ENCODE measurements around the gene SEC14L6. TPM values are rescaled to one million over a fixed set of nuclear protein-coding genes. Genes with fewer than 3 reads are reported as not detected.

SEC14L6 gene
- total RNA-seq, 2 donors from 2014 or later = not detected

- Mint-ChIP-seq H3K4me3 (no peak overlapping the region), H3K27me3 (peaks cover 0 to 3% of the 10 kb centered on the region in 2 donors), H3K9me3 (no peaks in the 10 kb centered on the region), H3K36me3 (no peaks in the 10 kb centered on the region), H3K4me1 (ENCODE audit: low read depth in 2 of 2) (no peaks in the 10 kb centered on the region), H3K27ac (no peak overlapping the region)
- ATAC-seq (no peak), DNase-seq (ENCODE audit: low spot score) (no peak)
Observed at GRCh38 chr22:30488121-30488520, 58.4 kb downstream of the SEC14L6 start.

- Mint-ChIP-seq H3K27ac (no peak overlapping the region), H3K36me3 (no peaks in the 10 kb centered on the region), H3K4me1 (ENCODE audit: low read depth in 2 of 2) (no peaks in the 10 kb centered on the region), H3K9me3 (no peaks in the 10 kb centered on the region), H3K27me3 (peaks cover 6 to 9% of the 10 kb centered on the region in 2 donors), H3K4me3 (no peak overlapping the region)
- no peak for DNase-seq (ENCODE audit: low spot score)
- no peak for ATAC-seq
Observed at GRCh38 chr22:30486661-30487115, 59.9 kb downstream of the SEC14L6 start.

GRCh38 chr22:30486118-30486517 lies 60.4 kb downstream of the SEC14L6 start:
- peaks cover 8 to 10% of the 10 kb centered on the region in 2 donors for H3K27me3 Mint-ChIP-seq
- H3K4me1 Mint-ChIP-seq (ENCODE audit: low read depth in 2 of 2) = no peaks in the 10 kb centered on the region
- H3K9me3 Mint-ChIP-seq = no peaks in the 10 kb centered on the region
- DNase-seq (ENCODE audit: low spot score) = no peak
- H3K36me3 Mint-ChIP-seq = no peaks in the 10 kb centered on the region
- ATAC-seq = no peak
- no peak overlapping the region for H3K4me3 Mint-ChIP-seq
- H3K27ac Mint-ChIP-seq = no peak overlapping the region

- Mint-ChIP-seq H3K4me1 (ENCODE audit: low read depth in 2 of 2) (no peaks in the 10 kb centered on the region), H3K36me3 (no peaks in the 10 kb centered on the region), H3K9me3 (no peaks in the 10 kb centered on the region), H3K4me3 (no peak overlapping the region), H3K27me3 (peaks cover 8 to 10% of the 10 kb centered on the region in 2 donors), H3K27ac (peak overlapping the region in 1 of 2 donors; percentile 10)
- DNase-seq (ENCODE audit: low spot score) (peak; percentile 83), ATAC-seq (peak; percentile 90)
Observed at GRCh38 chr22:30485362-30485988, 61.1 kb downstream of the SEC14L6 start.

GRCh38 chr22:30483169-30483568 lies 63.4 kb downstream of the SEC14L6 start:
- Mint-ChIP-seq H3K4me3 (no peak overlapping the region), H3K9me3 (no peaks in the 10 kb centered on the region), H3K27ac (no peak overlapping the region), H3K27me3 (peaks cover 8 to 10% of the 10 kb centered on the region in 2 donors), H3K4me1 (ENCODE audit: low read depth in 2 of 2) (no peaks in the 10 kb centered on the region), H3K36me3 (no peaks in the 10 kb centered on the region)
- no peak for ATAC-seq
- DNase-seq (ENCODE audit: low spot score) = no peak

GRCh38 chr22:30481711-30482110 lies 64.8 kb downstream of the SEC14L6 start:
- Mint-ChIP-seq H3K27ac (no peak overlapping the region), H3K36me3 (no peaks in the 10 kb centered on the region), H3K27me3 (peaks cover 10 to 16% of the 10 kb centered on the region in 2 donors), H3K4me1 (ENCODE audit: low read depth in 2 of 2) (no peaks in the 10 kb centered on the region), H3K4me3 (no peak overlapping the region), H3K9me3 (no peaks in the 10 kb centered on the region)
- ATAC-seq (no peak), DNase-seq (ENCODE audit: low spot score) (no peak)

GRCh38 chr22:30479981-30480380 lies 66.6 kb downstream of the SEC14L6 start:
- peaks cover 13 to 16% of the 10 kb centered on the region in 2 donors for H3K27me3 Mint-ChIP-seq
- no peak overlapping the region for H3K27ac Mint-ChIP-seq
- ATAC-seq = no peak

GRCh38 chr22:30474683-30475424 lies 71.7 kb downstream of the SEC14L6 start:
- H3K36me3 Mint-ChIP-seq = no peaks in the 10 kb centered on the region
- peaks cover 12 to 13% of the 10 kb centered on the region in 2 donors for H3K4me1 Mint-ChIP-seq (ENCODE audit: low read depth in 2 of 2)
- DNase-seq (ENCODE audit: low spot score) = peak; percentile 5
- no peak overlapping the region for H3K4me3 Mint-ChIP-seq
- H3K27ac Mint-ChIP-seq = no peak overlapping the region
- no peaks in the 10 kb centered on the region for H3K9me3 Mint-ChIP-seq
- peaks cover 15 to 21% of the 10 kb centered on the region in 2 donors for H3K27me3 Mint-ChIP-seq
- ATAC-seq = no peak

More at GRCh38 chr22:30479981-30480380, 66.6 kb downstream of the SEC14L6 start:
- H3K36me3 Mint-ChIP-seq = no peaks in the 10 kb centered on the region
- H3K9me3 Mint-ChIP-seq = no peaks in the 10 kb centered on the region
- no peak for DNase-seq (ENCODE audit: low spot score)
- H3K4me3 Mint-ChIP-seq = no peak overlapping the region
- no peaks in the 10 kb centered on the region for H3K4me1 Mint-ChIP-seq (ENCODE audit: low read depth in 2 of 2)

GRCh38 chr22:30474121-30474520 lies 72.4 kb downstream of the SEC14L6 start:
- H3K4me1 Mint-ChIP-seq (ENCODE audit: low read depth in 2 of 2) = peaks cover 12 to 13% of the 10 kb centered on the region in 2 donors
- H3K9me3 Mint-ChIP-seq = no peaks in the 10 kb centered on the region
- no peak for DNase-seq (ENCODE audit: low spot score)
- no peak overlapping the region for H3K4me3 Mint-ChIP-seq
- H3K27me3 Mint-ChIP-seq = peaks cover 15 to 21% of the 10 kb centered on the region in 2 donors
- H3K36me3 Mint-ChIP-seq = no peaks in the 10 kb centered on the region
- no peak for ATAC-seq
- H3K27ac Mint-ChIP-seq = no peak overlapping the region

- no peak for DNase-seq (ENCODE audit: low spot score)
- Mint-ChIP-seq H3K4me3 (peak overlapping the region; percentile 39), H3K9me3 (no peaks in the 10 kb centered on the region), H3K36me3 (no peaks in the 10 kb centered on the region), H3K27me3 (peaks cover 15 to 21% of the 10 kb centered on the region in 2 donors), H3K4me1 (ENCODE audit: low read depth in 2 of 2) (peaks cover 12 to 13% of the 10 kb centered on the region in 2 donors), H3K27ac (peak overlapping the region; percentile 44 to 81)
- ATAC-seq = peak; percentile 54 to 69
Observed at GRCh38 chr22:30472994-30473720, 73.4 kb downstream of the SEC14L6 start.

Other genes with a start within 250 kb of the SEC14L6 start
- 10 to 100 TPM; 13.9 to 28.3 TPM for gene TBC1D10A, start 219.8 kb downstream of the SEC14L6 start, total RNA-seq
- gene SF3A1, start 189.8 kb downstream of the SEC14L6 start, total RNA-seq = 100 to 1,000 TPM; 225 to 301 TPM
- 1 to 10 TPM; 3.3 to 6.8 TPM for gene CCDC157, start 189.7 kb downstream of the SEC14L6 start, total RNA-seq
- gene RNF215, start 159.3 kb downstream of the SEC14L6 start, total RNA-seq = 1 to 10 TPM; 5.2 to 7.4 TPM
- gene SEC14L2, start 149.7 kb downstream of the SEC14L6 start, total RNA-seq = 1 to 10 TPM in 1 of 2 donors, under 1 TPM in 1; 0.40 to 1.3 TPM
- 10 to 100 TPM; 58.7 to 67.4 TPM for gene MTFP1, start 121.0 kb downstream of the SEC14L6 start, total RNA-seq
- gene SEC14L3, start 74.7 kb downstream of the SEC14L6 start, total RNA-seq = not detected
- gene SEC14L4, start 41.0 kb downstream of the SEC14L6 start, total RNA-seq = not detected
- not detected for gene GAL3ST1, start 27.9 kb upstream of the SEC14L6 start, total RNA-seq
- gene PES1, start 45.2 kb upstream of the SEC14L6 start, total RNA-seq = 100 to 1,000 TPM in 1 of 2 donors, 10 to 100 TPM in 1; 94.5 to 173 TPM
- gene TCN2, start 60.4 kb upstream of the SEC14L6 start, total RNA-seq = under 1 TPM in 1 of 2 donors, not detected in 1; 0.19 TPM
- 1 to 10 TPM; 3.4 to 6.8 TPM for gene SLC35E4, start 89.0 kb upstream of the SEC14L6 start, total RNA-seq
- 1 to 10 TPM; 7.1 to 7.7 TPM for gene DUSP18, start 121.1 kb upstream of the SEC14L6 start, total RNA-seq
- 1 to 10 TPM in 1 of 2 donors, under 1 TPM in 1; 0.14 to 1.7 TPM for gene OSBP2, start 148.1 kb upstream of the SEC14L6 start, total RNA-seq

Data from natural killer cell treated with Interleukin-12 subunit alpha and Interleukin-12 subunit beta and Interleukin-15 and Interleukin-18, amount 100 ng/mL, for 72 hours (primary cell).